Endodermal cell (in vitro differentiated cells): ENCODE results near the gene PHF21B. TPM values are rescaled to one million over a fixed set of nuclear protein-coding genes. Genes with fewer than 3 reads are reported as not detected.

Experiments
- DNase-seq: peaks from one replicate; pipeline ENCODE4 v3.0.0-alpha.2; 2017
- H3K27ac ChIP-seq: 2 replicates; pipeline ENCODE4 v1.5.1; 2013; ENCODE audit warnings: mild to moderate bottlenecking, low read depth, low read length, moderate library complexity
- H3K27me3 ChIP-seq: 2 replicates; pipeline ENCODE4 v1.6.1; 2013; ENCODE audit warnings: mild to moderate bottlenecking, low read length, moderate library complexity; ENCODE audit not compliant: insufficient read depth, control insufficient read depth, poor library complexity, severe bottlenecking
- H3K36me3 ChIP-seq: 2 replicates; pipeline ENCODE4 v1.7.0; 2013; ENCODE audit warnings: mild to moderate bottlenecking, low read length, moderate library complexity; ENCODE audit not compliant: control insufficient read depth, insufficient read depth
- H3K4me1 ChIP-seq: one replicate; pipeline ENCODE4 v1.7.0; 2013; ENCODE audit warnings: low read length; ENCODE audit not compliant: control insufficient read depth, insufficient read depth
- H3K4me3 ChIP-seq: 2 replicates; pipeline ENCODE4 v1.5.1; 2013; ENCODE audit warnings: mild to moderate bottlenecking, low read length, moderate library complexity
- H3K9ac ChIP-seq: 2 replicates; pipeline ENCODE4 v1.6.1; 2013; ENCODE audit warnings: mild to moderate bottlenecking, low read length, moderate library complexity; ENCODE audit not compliant: poor library complexity, severe bottlenecking; ENCODE audit errors: extremely low read depth
- H3K9me3 ChIP-seq: 2 replicates; pipeline ENCODE4 v1.6.1; 2013; ENCODE audit warnings: mild to moderate bottlenecking, low read length, moderate library complexity; ENCODE audit not compliant: control insufficient read depth
- H3K27ac Mint-ChIP-seq: 2 replicates; pipeline ENCODE4 v1.8.0; 2020; ENCODE audit warnings: mixed read lengths
- H3K27me3 Mint-ChIP-seq: 2 replicates; pipeline ENCODE4 v1.8.0; 2021; ENCODE audit warnings: mild to moderate bottlenecking, mixed read lengths; ENCODE audit not compliant: insufficient read depth
- H3K36me3 Mint-ChIP-seq: 2 replicates; pipeline ENCODE4 v1.8.0; 2020; ENCODE audit warnings: low read depth, mixed read lengths
- H3K4me1 Mint-ChIP-seq: 2 replicates; pipeline ENCODE4 v1.8.0; 2020; ENCODE audit warnings: mixed read lengths
- H3K4me3 Mint-ChIP-seq: 2 replicates; pipeline ENCODE4 v1.8.0; 2020; ENCODE audit warnings: mild to moderate bottlenecking, moderate library complexity, mixed read lengths
- H3K9me3 Mint-ChIP-seq: 2 replicates; pipeline ENCODE4 v1.8.0; 2020; ENCODE audit warnings: mild to moderate bottlenecking, mixed read lengths
- WGBS, 2 experiments: methylation state at CpG; one replicate each; pipeline versions ENCODE4 v1.1.5 to v1.1.7; 2013; ENCODE audit warnings: missing lambda C conversion rate in 2 of 2, mixed read lengths in 1 of 2; ENCODE audit not compliant: insufficient coverage in 1 of 2, insufficient read length in 1 of 2; 5-methylcytosine and 5-hydroxymethylcytosine counted together
- total RNA-seq, 2 donors: library from RNA; stranded (reverse); fragmentation: NEBNext Ultra II Directional in 1 of 2; extraction: Animal tissue kit (Norgen Biotek cat#: 25700) in 1 of 2; gene quantifications; 2 replicates in 1 of 2; 3 replicates in 1 of 2; pipeline ENCODE4 v1.2.1, GENCODE V29; 2021
- TF ChIP-seq, protein P1 (sequence below): fragments of 200-600 bp; sonication (generic); conservative IDR thresholded peaks from 2 replicates; pipeline ENCODE4 v1.5.0; 2021; ENCODE audit warnings: antibody characterized with exemption, mild to moderate bottlenecking

Gene PHF21B
- total RNA-seq, 2 donors from 2014 or later, result 57.5 to 69.2 TPM

DNA sequence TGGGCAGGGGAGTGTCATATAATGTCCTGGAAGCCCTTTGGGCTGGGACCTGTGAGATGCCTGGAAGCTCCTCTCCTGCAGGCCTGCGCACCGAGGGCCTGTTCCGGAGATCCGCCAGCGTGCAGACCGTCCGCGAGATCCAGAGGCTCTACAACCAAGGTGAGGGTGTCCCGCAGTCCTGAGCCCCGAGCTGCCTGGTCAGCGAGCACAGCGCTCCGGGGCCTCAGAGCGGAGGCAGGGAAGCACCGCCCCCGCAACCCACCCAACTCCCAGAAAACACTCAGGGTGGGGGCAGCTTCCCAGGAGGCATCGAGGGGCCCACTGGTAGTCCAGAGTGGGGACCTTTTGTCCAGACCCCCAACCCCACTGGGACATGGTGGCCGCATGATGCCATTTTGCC is 161.9 kb downstream of the PHF21B start:
- TF ChIP-seq, protein P1, sequence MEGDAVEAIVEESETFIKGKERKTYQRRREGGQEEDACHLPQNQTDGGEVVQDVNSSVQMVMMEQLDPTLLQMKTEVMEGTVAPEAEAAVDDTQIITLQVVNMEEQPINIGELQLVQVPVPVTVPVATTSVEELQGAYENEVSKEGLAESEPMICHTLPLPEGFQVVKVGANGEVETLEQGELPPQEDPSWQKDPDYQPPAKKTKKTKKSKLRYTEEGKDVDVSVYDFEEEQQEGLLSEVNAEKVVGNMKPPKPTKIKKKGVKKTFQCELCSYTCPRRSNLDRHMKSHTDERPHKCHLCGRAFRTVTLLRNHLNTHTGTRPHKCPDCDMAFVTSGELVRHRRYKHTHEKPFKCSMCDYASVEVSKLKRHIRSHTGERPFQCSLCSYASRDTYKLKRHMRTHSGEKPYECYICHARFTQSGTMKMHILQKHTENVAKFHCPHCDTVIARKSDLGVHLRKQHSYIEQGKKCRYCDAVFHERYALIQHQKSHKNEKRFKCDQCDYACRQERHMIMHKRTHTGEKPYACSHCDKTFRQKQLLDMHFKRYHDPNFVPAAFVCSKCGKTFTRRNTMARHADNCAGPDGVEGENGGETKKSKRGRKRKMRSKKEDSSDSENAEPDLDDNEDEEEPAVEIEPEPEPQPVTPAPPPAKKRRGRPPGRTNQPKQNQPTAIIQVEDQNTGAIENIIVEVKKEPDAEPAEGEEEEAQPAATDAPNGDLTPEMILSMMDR, result no peak
- Histone ChIP-seq H3K9me3 (no peaks in the 10 kb centered on the region), H3K27me3 (no peaks in the 10 kb centered on the region), H3K9ac (no peak overlapping the region), H3K4me1 (no peaks in the 10 kb centered on the region), H3K36me3 (no peaks in the 10 kb centered on the region), H3K27ac (no peak overlapping the region), H3K4me3 (no peak overlapping the region)
- 96 to 100% methylated on average over 7 to 18 of the region's 18 CpGs for WGBS, 2 experiments
- Mint-ChIP-seq H3K27ac (peak overlapping the region; percentile 40), H3K27me3 (no peaks in the 10 kb centered on the region), H3K36me3 (peaks cover 30% of the 10 kb centered on the region), H3K4me3 (no peak overlapping the region), H3K9me3 (peaks cover 14% of the 10 kb centered on the region), H3K4me1 (no peaks in the 10 kb centered on the region)
- no peak for DNase-seq

DNA sequence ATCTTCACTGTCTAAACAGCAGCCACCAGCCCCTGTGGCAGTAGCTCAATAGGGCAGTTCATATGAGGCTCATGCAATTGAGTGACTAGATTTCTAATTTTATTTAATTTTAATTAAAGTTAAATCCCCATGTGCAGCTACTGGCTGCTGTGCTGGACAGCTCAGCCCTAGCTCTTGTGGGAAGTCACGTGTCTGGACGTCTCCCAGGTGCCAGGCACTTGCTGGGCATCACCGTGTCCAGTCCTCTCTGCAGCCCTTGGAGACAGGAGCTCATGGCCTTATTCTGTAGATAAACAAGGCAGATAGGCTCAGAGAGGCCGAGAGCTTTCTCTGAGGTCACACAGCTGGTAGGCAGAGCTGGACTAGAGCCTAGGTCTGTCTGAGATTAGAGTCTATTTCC is 162.4 kb downstream of the PHF21B start:
- Mint-ChIP-seq H3K27ac (peak overlapping the region; percentile 40), H3K4me3 (no peak overlapping the region), H3K4me1 (no peaks in the 10 kb centered on the region), H3K27me3 (no peaks in the 10 kb centered on the region), H3K36me3 (peaks cover 30% of the 10 kb centered on the region), H3K9me3 (peaks cover 14% of the 10 kb centered on the region)
- no peak overlapping the region for H3K9ac ChIP-seq
- no peak for DNase-seq
- H3K27me3 ChIP-seq, result no peaks in the 10 kb centered on the region
- TF ChIP-seq, protein P1, result no peak
- H3K4me1 ChIP-seq, result no peaks in the 10 kb centered on the region
- H3K27ac ChIP-seq, result no peak overlapping the region
- no peaks in the 10 kb centered on the region for H3K9me3 ChIP-seq
- H3K36me3 ChIP-seq, result no peaks in the 10 kb centered on the region
- H3K4me3 ChIP-seq, result no peak overlapping the region
- WGBS, 2 experiments, result 66 to 82% methylated on average over 4 of the region's 4 CpGs

DNA sequence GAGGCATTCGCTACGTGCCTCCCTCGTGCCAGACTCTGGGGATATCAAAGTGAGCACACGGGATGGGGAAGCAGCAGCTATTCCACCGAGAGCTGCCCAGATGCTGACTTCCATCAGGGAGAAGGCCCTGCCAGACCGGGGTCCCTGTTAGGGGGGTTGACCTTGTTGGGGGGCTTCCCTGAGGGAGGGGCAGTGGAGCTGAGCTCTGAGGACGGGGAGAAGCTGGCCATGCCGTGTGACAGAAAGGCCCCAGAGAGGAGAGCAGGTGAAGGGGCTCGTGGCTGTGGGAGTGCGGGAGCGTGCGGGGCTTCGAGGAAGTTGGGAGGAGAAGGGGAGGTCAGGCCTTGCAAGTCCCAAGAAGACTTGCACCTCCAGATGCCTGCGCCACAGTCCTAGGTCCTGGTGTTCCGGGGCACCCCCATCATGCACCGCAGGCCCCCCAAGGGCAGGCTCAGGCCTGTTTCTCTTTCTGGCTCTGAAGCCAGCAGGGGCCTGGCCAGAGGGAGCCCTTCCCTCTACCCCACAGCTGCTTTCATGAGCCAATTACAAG is 163.0 kb downstream of the PHF21B start:
- WGBS, 2 experiments, result 93 to 100% methylated on average over 9 to 16 of the region's 16 CpGs
- H3K9me3 ChIP-seq, result no peaks in the 10 kb centered on the region
- H3K9ac ChIP-seq, result no peak overlapping the region
- no peak overlapping the region for H3K27ac ChIP-seq
- no peaks in the 10 kb centered on the region for H3K27me3 ChIP-seq
- no peak overlapping the region for H3K4me3 Mint-ChIP-seq
- H3K27me3 Mint-ChIP-seq, result no peaks in the 10 kb centered on the region
- no peaks in the 10 kb centered on the region for H3K4me1 Mint-ChIP-seq
- no peak overlapping the region for H3K4me3 ChIP-seq
- TF ChIP-seq, protein P1, result no peak
- H3K36me3 ChIP-seq, result no peaks in the 10 kb centered on the region
- H3K4me1 ChIP-seq, result no peaks in the 10 kb centered on the region
- H3K27ac Mint-ChIP-seq, result no peak overlapping the region
- H3K36me3 Mint-ChIP-seq, result peaks cover 30% of the 10 kb centered on the region
- H3K9me3 Mint-ChIP-seq, result peaks cover 14% of the 10 kb centered on the region
- no peak for DNase-seq
